HG03280 (cell line): ENCODE measurements around the gene DIDO1.

Experiments used
- ATAC-seq: cut with Tn5 transposase; IDR thresholded peaks from one replicate; pipeline ENCODE4 v1.9.1; 2021; ENCODE audit warnings: mild to moderate bottlenecking, moderate library complexity; ENCODE audit not compliant: unreplicated experiment

Gene DIDO1

GRCh38 chr20:62951896-62952372 is 25.6 kb upstream of the DIDO1 start:
- no peak for ATAC-seq

GRCh38 chr20:62951143-62951895 is 25.0 kb upstream of the DIDO1 start:
- ATAC-seq: no peak

GRCh38 chr20:62950741-62951140 is 24.4 kb upstream of the DIDO1 start:
- ATAC-seq: no peak

GRCh38 chr20:62949962-62950361 is 23.7 kb upstream of the DIDO1 start:
- ATAC-seq: no peak

GRCh38 chr20:62949153-62949821 is 23.0 kb upstream of the DIDO1 start:
- no peak for ATAC-seq

- ATAC-seq: no peak
These were observed 21.4 kb upstream of the DIDO1 start for GRCh38 chr20:62947532-62948300.

- no peak for ATAC-seq
These were observed 20.6 kb upstream of the DIDO1 start for GRCh38 chr20:62946918-62947317.

- ATAC-seq: no peak
These were observed 19.6 kb upstream of the DIDO1 start for GRCh38 chr20:62945771-62946339.

- no peak for ATAC-seq
These were observed 18.4 kb upstream of the DIDO1 start for GRCh38 chr20:62944746-62945145.

GRCh38 chr20:62944184-62944583 is 17.9 kb upstream of the DIDO1 start:
- ATAC-seq: no peak

- ATAC-seq: no peak
These were observed 17.1 kb upstream of the DIDO1 start for GRCh38 chr20:62943396-62943795.

GRCh38 chr20:62942456-62942855 is 16.2 kb upstream of the DIDO1 start:
- no peak for ATAC-seq

GRCh38 chr20:62941792-62942191 is 15.5 kb upstream of the DIDO1 start:
- no peak for ATAC-seq

- no peak for ATAC-seq
These were observed 14.6 kb upstream of the DIDO1 start for GRCh38 chr20:62940875-62941274.

- peak; percentile 46 for ATAC-seq
These were observed 12.0 kb upstream of the DIDO1 start, which contains the start of gene GID8 for GRCh38 chr20:62938105-62938888. Gene GID8, plus strand, starts transcription at chr20:62938147. Its CDS starts 3,356 bp downstream, at chr20:62941503.

GRCh38 chr20:62937268-62938104 is 11.2 kb upstream of the DIDO1 start:
- peak; percentile 87 for ATAC-seq

GRCh38 chr20:62935968-62936585 is 9.8 kb upstream of the DIDO1 start:
- ATAC-seq: no peak

GRCh38 chr20:62935204-62935967 is 9.1 kb upstream of the DIDO1 start:
- ATAC-seq: no peak
